Activated naive CD8-positive, alpha-beta T cell treated with anti-CD3 and anti-CD28 coated beads for 36 hours (primary cell): ENCODE results near the gene KCNMA1. TPM values are rescaled to one million over a fixed set of nuclear protein-coding genes. Genes with fewer than 3 reads are reported as not detected.
A peak's percentile ranks its signal among the peaks of the same experiment; 100 is the strongest.
"Not testable (repeated sequence)": the region's sequence is repeated elsewhere in the genome, so short reads cannot be mapped to it uniquely, and the experiment has no call there.

Source experiments
- DNase-seq: peaks from one replicate; pipeline ENCODE4 v3.0.0; 2021
- H3K27ac Mint-ChIP-seq: one replicate; pipeline ENCODE4 v1.8.0; 2022; ENCODE audit warnings: mild to moderate bottlenecking, moderate library complexity, mixed read lengths
- H3K27me3 Mint-ChIP-seq: one replicate; pipeline ENCODE4 v1.8.0; 2022; ENCODE audit warnings: mild to moderate bottlenecking, mixed read lengths
- H3K36me3 Mint-ChIP-seq: one replicate; pipeline ENCODE4 v1.8.0; 2021; ENCODE audit warnings: mild to moderate bottlenecking, mixed read lengths
- H3K4me1 Mint-ChIP-seq: one replicate; pipeline ENCODE4 v1.8.0; 2021; ENCODE audit warnings: mixed read lengths
- H3K4me3 Mint-ChIP-seq: one replicate; pipeline ENCODE4 v1.8.0; 2022; ENCODE audit warnings: mild to moderate bottlenecking, moderate library complexity, mixed read lengths
- H3K9me3 Mint-ChIP-seq: one replicate; pipeline ENCODE4 v1.8.0; 2022; ENCODE audit warnings: mixed read lengths
- total RNA-seq, 2 experiments: library from RNA; stranded (reverse); gene quantifications; one replicate each; pipeline ENCODE4 v1.2.3, GENCODE V29; 2021

KCNMA1 gene
- total RNA-seq, 2 experiments from 2014 or later = not detected

GRCh38 chr10:77593771-77594470 lies 43.7 kb downstream of the KCNMA1 start:
- no peaks in the 10 kb centered on the region for H3K36me3 Mint-ChIP-seq
- peaks cover 1% of the 10 kb centered on the region for H3K9me3 Mint-ChIP-seq
- no peaks in the 10 kb centered on the region for H3K4me1 Mint-ChIP-seq
- H3K27ac Mint-ChIP-seq = no peak overlapping the region
- no peak overlapping the region for H3K4me3 Mint-ChIP-seq
- no peaks in the 10 kb centered on the region for H3K27me3 Mint-ChIP-seq
- DNase-seq = no peak

GRCh38 chr10:77592946-77593636 lies 44.5 kb downstream of the KCNMA1 start:
- no peak for DNase-seq
- no peaks in the 10 kb centered on the region for H3K4me1 Mint-ChIP-seq
- no peaks in the 10 kb centered on the region for H3K36me3 Mint-ChIP-seq
- no peak overlapping the region for H3K27ac Mint-ChIP-seq
- peaks cover 1% of the 10 kb centered on the region for H3K9me3 Mint-ChIP-seq
- H3K27me3 Mint-ChIP-seq = no peaks in the 10 kb centered on the region
- H3K4me3 Mint-ChIP-seq = no peak overlapping the region

- no peak for DNase-seq
- Mint-ChIP-seq H3K27me3 (no peaks in the 10 kb centered on the region), H3K27ac (no peak overlapping the region), H3K4me3 (no peak overlapping the region), H3K9me3 (peaks cover under 1% of the 10 kb centered on the region), H3K36me3 (no peaks in the 10 kb centered on the region), H3K4me1 (no peaks in the 10 kb centered on the region)
Measured at GRCh38 chr10:77592510-77592909, 45.1 kb downstream of the KCNMA1 start.

GRCh38 chr10:77591238-77591880 lies 46.2 kb downstream of the KCNMA1 start:
- H3K4me3 Mint-ChIP-seq = no peak overlapping the region
- DNase-seq = no peak
- no peaks in the 10 kb centered on the region for H3K9me3 Mint-ChIP-seq
- no peak overlapping the region for H3K27ac Mint-ChIP-seq
- no peaks in the 10 kb centered on the region for H3K4me1 Mint-ChIP-seq
- H3K36me3 Mint-ChIP-seq = no peaks in the 10 kb centered on the region
- H3K27me3 Mint-ChIP-seq = no peaks in the 10 kb centered on the region

GRCh38 chr10:77590344-77591237 lies 47.0 kb downstream of the KCNMA1 start:
- Mint-ChIP-seq H3K27me3 (no peaks in the 10 kb centered on the region), H3K9me3 (no peaks in the 10 kb centered on the region), H3K27ac (no peak overlapping the region), H3K4me1 (no peaks in the 10 kb centered on the region), H3K4me3 (no peak overlapping the region), H3K36me3 (no peaks in the 10 kb centered on the region)
- DNase-seq = no peak

- not testable (repeated sequence) for DNase-seq, H3K9me3 Mint-ChIP-seq, H3K4me3 Mint-ChIP-seq, H3K27me3 Mint-ChIP-seq, H3K4me1 Mint-ChIP-seq, H3K27ac Mint-ChIP-seq, H3K36me3 Mint-ChIP-seq
Measured at GRCh38 chr10:77589703-77590102, 47.9 kb downstream of the KCNMA1 start.

GRCh38 chr10:77588886-77589285 lies 48.7 kb downstream of the KCNMA1 start:
- no peak overlapping the region for H3K27ac Mint-ChIP-seq
- no peaks in the 10 kb centered on the region for H3K4me1 Mint-ChIP-seq
- H3K9me3 Mint-ChIP-seq = no peaks in the 10 kb centered on the region
- no peaks in the 10 kb centered on the region for H3K36me3 Mint-ChIP-seq
- H3K27me3 Mint-ChIP-seq = no peaks in the 10 kb centered on the region
- H3K4me3 Mint-ChIP-seq = no peak overlapping the region
- DNase-seq = no peak

- DNase-seq = no peak
- Mint-ChIP-seq H3K36me3 (no peaks in the 10 kb centered on the region), H3K27ac (no peak overlapping the region), H3K27me3 (no peaks in the 10 kb centered on the region), H3K9me3 (no peaks in the 10 kb centered on the region), H3K4me1 (no peaks in the 10 kb centered on the region), H3K4me3 (no peak overlapping the region)
Measured at GRCh38 chr10:77587416-77587790, 50.2 kb downstream of the KCNMA1 start.

- no peaks in the 10 kb centered on the region for H3K9me3 Mint-ChIP-seq
- H3K4me1 Mint-ChIP-seq = no peaks in the 10 kb centered on the region
- DNase-seq = no peak
- H3K27ac Mint-ChIP-seq = no peak overlapping the region
- H3K27me3 Mint-ChIP-seq = no peaks in the 10 kb centered on the region
- H3K36me3 Mint-ChIP-seq = no peaks in the 10 kb centered on the region
- no peak overlapping the region for H3K4me3 Mint-ChIP-seq
Measured at GRCh38 chr10:77586719-77587415, 50.7 kb downstream of the KCNMA1 start.

GRCh38 chr10:77584938-77585337 lies 52.7 kb downstream of the KCNMA1 start:
- DNase-seq = no peak
- no peaks in the 10 kb centered on the region for H3K36me3 Mint-ChIP-seq
- H3K9me3 Mint-ChIP-seq = no peaks in the 10 kb centered on the region
- no peak overlapping the region for H3K4me3 Mint-ChIP-seq
- H3K4me1 Mint-ChIP-seq = no peaks in the 10 kb centered on the region
- H3K27ac Mint-ChIP-seq = no peak overlapping the region
- no peaks in the 10 kb centered on the region for H3K27me3 Mint-ChIP-seq

GRCh38 chr10:77583527-77583926 lies 54.1 kb downstream of the KCNMA1 start:
- DNase-seq = no peak
- Mint-ChIP-seq H3K4me3 (no peak overlapping the region), H3K27me3 (no peaks in the 10 kb centered on the region), H3K27ac (no peak overlapping the region), H3K36me3 (no peaks in the 10 kb centered on the region), H3K9me3 (no peaks in the 10 kb centered on the region), H3K4me1 (no peaks in the 10 kb centered on the region)

- no peak overlapping the region for H3K4me3 Mint-ChIP-seq
- H3K9me3 Mint-ChIP-seq = no peaks in the 10 kb centered on the region
- no peaks in the 10 kb centered on the region for H3K27me3 Mint-ChIP-seq
- no peak overlapping the region for H3K27ac Mint-ChIP-seq
- no peaks in the 10 kb centered on the region for H3K4me1 Mint-ChIP-seq
- DNase-seq = peak; percentile 9
- H3K36me3 Mint-ChIP-seq = no peaks in the 10 kb centered on the region
Measured at GRCh38 chr10:77582710-77583115, 54.9 kb downstream of the KCNMA1 start.

- no peak overlapping the region for H3K27ac Mint-ChIP-seq
- H3K27me3 Mint-ChIP-seq = no peaks in the 10 kb centered on the region
- no peaks in the 10 kb centered on the region for H3K4me1 Mint-ChIP-seq
- no peaks in the 10 kb centered on the region for H3K9me3 Mint-ChIP-seq
- no peak overlapping the region for H3K4me3 Mint-ChIP-seq
- DNase-seq = no peak
- H3K36me3 Mint-ChIP-seq = no peaks in the 10 kb centered on the region
Measured at GRCh38 chr10:77581738-77582137, 55.9 kb downstream of the KCNMA1 start.

GRCh38 chr10:77580482-77580881 lies 57.1 kb downstream of the KCNMA1 start:
- no peak for DNase-seq
- H3K27ac Mint-ChIP-seq = no peak overlapping the region
- H3K4me3 Mint-ChIP-seq = no peak overlapping the region
- H3K36me3 Mint-ChIP-seq = no peaks in the 10 kb centered on the region
- no peaks in the 10 kb centered on the region for H3K27me3 Mint-ChIP-seq
- H3K9me3 Mint-ChIP-seq = no peaks in the 10 kb centered on the region
- H3K4me1 Mint-ChIP-seq = no peaks in the 10 kb centered on the region
